RPMI8226 (cell line): Measurements from ENCODE around the gene GORASP1.
A peak's percentile ranks its signal among the peaks of the same experiment; 100 is the strongest.

Source experiments
- DNase-seq: peaks from one replicate; pipeline ENCODE4 v3.0.0-alpha.2; 2015

The GORASP1 gene

GRCh38 chr3:39140341-39140971 lies 33.0 kb upstream of the GORASP1 start:
- no peak for DNase-seq

GRCh38 chr3:39139442-39139841 lies 32.0 kb upstream of the GORASP1 start:
- DNase-seq: no peak

- DNase-seq: no peak
Measured at GRCh38 chr3:39138804-39139415, 31.5 kb upstream of the GORASP1 start.

GRCh38 chr3:39137991-39138803 lies 30.8 kb upstream of the GORASP1 start:
- DNase-seq: no peak

- no peak for DNase-seq
Measured at GRCh38 chr3:39137435-39137936, 30.1 kb upstream of the GORASP1 start.

DNA sequence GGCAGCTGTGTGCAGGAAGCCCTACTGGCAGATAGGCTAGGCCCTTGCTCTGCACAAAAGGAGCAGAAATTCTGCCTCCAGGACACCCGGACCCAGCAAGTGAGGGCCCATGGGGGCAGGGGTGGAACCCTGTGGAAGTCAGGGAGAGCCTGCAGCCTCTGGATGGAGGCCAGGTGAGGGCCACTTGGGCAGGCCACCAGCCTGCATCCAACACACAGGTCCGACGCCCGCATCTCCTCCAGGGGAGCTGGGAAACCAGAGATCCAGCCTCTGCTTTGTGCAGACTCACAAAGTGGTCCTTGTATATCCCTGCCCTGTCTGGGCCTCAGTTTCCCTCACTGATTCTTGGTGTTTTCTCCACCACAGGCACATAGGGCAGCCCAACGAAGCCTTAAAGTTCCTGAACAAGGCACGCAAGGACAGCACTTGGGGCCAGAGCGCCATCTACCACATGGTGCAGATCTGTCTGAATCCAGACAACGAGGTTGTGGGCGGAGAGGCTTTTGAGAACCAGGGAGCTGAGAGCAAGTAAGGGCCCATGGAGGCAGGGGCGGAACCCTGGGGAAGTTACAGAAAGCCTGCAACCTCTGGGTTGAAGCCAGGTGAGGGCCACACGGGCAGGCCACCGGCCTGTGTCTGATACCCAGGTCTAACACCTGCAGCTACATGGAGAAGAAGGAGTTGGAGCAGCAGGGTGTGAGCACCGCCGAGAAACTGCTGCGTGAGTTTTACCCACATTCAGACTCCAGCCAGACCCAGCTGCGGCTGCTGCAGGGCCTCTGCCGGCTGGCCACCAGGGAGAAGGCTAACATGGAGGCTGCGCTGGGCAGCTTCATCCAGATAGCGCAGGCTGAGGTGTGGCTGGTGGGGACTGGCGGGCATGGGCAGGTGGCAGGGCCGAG lies 29.4 kb upstream of the GORASP1 start:
- no peak for DNase-seq

DNA sequence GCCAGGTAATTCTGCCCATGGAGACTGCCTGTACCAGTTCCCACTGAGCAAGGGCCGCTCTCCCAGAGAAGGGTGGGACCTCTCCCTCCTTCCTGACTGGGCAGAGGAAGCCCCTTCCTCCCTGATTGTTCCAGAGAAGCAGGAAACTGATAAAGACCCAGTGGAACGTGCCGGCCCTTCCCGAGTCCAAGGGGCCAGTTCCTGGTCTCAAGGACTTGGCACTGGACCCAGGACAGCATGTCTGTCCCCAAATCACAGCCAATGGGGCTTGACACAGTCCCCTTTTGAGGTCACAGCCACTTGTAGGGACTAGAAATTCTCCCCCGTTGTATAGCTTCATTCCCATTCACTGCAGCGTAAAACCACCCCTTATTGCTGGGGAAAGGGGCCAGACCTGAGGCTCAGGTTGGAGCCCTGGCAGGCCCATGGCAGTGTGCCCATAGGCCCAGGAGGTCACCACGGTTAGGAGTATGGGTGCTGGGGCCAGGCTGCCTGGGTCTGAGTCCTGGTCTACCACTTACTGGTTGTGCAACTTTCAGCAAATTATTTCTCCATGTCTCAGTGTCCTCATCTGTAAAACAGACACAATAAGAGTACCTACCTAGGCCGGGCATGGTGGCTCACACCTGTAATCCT lies 27.9 kb upstream of the GORASP1 start:
- DNase-seq: no peak

- DNase-seq: no peak
Measured at GRCh38 chr3:39134305-39134704, 26.9 kb upstream of the GORASP1 start.

DNA sequence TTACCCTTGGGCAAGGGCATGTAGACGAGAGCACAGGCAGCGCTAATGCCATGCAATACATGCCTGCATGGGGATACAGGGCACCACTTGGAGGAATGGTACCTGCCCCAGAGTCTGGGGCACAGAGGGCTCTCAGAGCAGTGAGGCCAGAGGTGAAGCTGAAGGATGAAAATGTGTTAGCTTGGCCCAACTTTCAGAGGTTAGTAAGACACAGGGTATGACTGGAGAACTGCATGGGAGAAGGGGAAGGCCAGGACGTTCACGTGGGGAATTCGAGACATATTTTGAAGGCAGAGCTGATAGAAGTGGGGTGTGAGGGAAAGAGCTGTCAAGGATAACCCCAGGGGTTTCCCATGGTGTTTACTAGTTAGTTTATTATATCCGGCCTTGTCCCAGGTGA lies 26.4 kb upstream of the GORASP1 start:
- no peak for DNase-seq

DNA sequence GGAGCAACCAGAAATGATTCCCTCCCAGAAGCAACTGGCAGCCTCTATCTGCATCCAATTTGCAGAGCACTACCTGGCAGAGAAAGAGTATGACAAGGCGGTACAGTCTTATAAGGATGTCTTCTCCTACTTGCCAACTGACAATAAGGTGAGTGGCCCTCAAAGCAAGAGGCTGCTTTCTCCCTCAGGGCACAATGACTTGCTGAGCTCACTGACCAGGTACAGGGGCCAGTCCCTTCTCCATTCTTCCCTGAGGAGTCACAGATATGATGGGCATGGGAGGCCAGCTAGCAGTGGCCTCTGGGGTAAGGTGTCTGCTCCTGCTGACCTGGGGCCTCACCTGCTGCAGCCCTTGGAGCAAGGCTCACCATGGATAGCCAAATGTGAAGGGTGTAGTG lies 25.7 kb upstream of the GORASP1 start:
- no peak for DNase-seq

DNA sequence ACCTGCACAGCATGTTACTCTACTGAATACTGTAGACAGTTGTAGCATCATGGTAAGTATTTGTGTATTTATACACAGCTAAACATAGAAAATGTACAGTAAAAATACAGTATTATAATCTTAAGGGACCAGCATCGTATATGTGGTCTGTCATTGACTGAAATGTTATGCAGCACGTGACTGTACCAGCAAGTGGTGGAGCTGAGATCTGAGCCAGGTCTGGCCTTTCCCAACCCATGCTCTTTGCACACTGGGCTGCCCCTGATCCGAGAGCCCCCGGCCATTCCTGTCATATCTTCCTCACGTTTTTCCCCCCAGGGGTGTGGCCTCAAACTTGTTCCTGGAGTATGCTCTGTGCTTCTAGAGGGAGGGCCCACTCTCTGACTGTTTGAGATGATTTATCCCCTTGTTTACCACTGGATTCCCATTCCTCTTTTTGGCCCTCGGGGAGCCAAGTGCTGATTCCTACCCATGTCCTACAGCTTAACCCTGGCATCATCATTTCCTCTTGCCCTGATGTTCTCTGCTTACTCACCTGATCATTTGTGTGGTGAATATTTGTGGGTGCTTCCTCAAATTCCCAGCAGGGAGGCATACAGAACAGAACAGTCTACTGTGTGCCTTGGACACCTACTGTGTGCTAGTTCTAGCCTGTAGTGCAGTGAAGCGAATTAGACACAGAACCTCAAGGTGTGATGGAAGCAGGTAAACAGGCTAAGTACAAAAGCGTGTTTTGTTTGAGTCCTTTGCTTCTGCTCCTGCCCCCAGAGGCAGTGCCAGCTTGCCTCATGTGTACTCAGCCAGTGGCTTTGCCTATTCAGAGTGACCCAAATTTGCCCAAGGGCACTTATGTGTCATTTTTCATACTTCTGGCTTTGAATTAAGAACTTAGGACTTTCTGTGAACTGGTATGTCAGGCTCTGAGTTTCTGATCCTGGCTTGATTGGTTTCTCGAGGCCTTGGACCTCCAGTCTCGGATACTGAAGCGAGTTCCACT lies 25.0 kb upstream of the GORASP1 start:
- DNase-seq: no peak

- no peak for DNase-seq
Measured at GRCh38 chr3:39130693-39131265, 23.4 kb upstream of the GORASP1 start.

GRCh38 chr3:39130026-39130425 lies 22.6 kb upstream of the GORASP1 start:
- no peak for DNase-seq

DNA sequence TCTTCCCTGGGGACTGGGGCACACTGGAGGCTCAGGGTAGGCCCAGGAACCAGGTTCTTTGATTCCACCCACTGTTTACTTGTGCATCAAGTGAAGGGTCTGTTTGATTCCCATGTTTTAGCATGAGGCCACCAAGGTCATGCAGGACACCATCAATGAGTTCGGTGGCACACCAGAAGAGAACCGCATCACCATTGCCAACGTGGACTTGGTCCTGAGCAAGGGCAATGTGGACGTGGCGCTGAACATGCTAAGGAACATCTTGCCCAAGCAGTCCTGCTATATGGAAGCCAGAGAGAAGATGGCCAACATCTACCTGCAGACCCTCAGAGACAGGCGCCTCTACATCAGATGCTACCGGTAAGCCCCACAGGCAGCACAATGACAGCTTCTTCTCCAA lies 21.5 kb upstream of the GORASP1 start:
- no peak for DNase-seq

GRCh38 chr3:39127908-39128304 lies 20.5 kb upstream of the GORASP1 start:
- no peak for DNase-seq

GRCh38 chr3:39127269-39127907 lies 20.0 kb upstream of the GORASP1 start:
- DNase-seq: no peak

DNA sequence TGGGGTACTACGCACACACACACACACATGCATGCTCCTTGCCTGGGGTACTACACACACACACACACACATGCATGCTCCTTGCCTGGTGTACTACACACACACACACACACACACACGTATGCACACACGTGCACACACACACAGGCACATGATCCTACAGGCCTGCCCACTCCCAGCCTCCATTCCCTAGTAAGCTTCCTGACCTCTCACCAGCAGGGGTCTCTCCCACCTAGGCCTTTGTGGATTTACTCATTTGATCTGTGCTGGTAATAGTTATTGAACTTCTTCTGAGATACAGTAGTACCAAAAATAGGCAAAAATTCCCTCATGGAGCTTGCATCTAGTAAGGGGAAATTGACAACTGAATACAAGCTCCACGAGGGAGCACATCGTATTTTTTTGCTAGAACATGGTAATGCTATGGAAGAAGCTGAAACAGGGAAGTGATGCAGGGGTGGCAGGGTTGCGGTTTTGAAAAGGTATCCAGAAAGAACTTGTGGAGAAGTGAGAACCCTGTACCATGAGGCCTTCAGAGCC lies 19.2 kb upstream of the GORASP1 start:
- DNase-seq: peak; percentile 51

DNA sequence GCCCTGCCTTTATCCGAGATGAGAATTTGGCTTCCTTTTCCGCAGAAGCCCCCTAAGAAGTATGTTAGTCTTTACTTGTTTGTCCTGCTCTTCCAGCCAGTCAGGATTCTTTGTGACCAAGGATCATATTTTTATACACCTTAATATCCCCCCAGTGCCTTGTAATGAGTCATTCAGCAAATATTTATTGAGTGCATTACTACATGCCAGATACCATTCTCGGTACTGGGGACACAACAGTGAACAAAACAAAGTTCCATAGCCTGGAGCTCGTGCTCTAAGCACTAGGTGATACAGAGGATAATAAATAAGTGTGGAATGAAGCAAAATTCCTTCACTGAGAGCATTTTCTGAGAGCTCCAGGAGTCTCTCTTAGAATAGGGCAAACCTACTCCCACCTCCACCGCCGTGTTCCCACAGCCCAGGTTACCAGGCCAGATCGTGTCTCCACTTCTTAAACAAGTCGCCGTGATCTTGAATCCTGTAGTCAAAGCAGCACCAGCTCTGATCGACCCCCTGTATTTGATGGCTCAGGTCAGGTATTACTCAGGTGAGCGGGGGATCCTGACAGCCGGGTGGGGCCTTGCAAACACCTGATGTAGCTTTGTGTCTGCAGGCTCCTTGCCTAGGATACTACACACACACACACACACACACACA lies 18.5 kb upstream of the GORASP1 start:
- no peak for DNase-seq
